GM21423 (cell line): ENCODE results near the gene CDK13.
"Not testable (repeated sequence)": the region's sequence is repeated elsewhere in the genome, so short reads cannot be mapped to it uniquely, and the experiment has no call there.

ENCODE experiments used
- ATAC-seq: cut with Tn5 transposase; IDR thresholded peaks from one replicate; pipeline ENCODE4 v1.9.1; 2021; ENCODE audit warnings: mild to moderate bottlenecking, moderate library complexity; ENCODE audit not compliant: unreplicated experiment

The CDK13 gene

DNA sequence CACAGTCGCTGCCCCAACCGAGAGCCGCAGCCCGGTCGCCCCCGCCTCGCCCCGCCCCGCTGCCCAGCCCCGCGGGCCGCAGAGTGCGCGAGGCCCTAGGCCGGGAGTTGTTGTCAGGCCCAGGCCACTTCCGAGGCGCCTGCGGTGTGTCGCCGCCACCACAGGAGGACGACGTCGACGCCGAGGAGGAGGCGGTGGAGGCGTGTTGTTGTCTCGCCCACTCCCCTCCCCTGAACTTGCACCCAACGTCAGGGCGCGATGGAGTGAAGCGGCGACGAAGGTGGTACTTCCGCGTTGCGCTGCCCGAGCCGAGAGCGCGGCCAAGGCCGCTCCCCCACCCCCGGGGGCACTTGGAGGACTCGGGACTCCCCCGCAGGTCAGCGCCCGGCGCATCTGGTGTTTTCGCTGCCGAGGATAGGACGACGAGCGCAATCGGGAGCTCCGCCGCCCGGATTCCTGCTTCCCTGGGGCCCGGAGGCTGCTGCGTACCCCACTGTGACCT lies at the start of gene CDK13:
CDK13 (plus strand) TSS at position 286 of the 502 bp plus-strand sequence. CDS start 386 bp downstream, outside the sequence.
- peak; percentile 40 for ATAC-seq

DNA sequence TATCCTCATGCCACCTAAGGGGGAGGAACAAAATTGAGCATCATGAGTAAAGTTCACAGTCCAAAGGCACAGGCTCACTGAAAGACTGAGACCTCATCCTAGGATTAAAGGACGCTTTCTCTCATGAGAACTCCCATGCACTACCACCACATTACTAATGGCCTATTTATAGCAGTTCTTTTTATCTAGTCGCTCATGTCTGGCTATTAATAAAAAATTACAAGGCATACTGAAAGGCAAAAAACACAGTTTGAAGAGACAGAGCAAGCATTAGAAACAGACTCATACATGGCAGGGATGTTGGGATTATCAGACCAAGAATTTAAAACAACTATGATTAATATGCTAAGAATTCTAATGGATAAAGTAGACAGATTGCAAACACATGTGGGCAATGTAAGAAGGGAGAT lies 46.0 kb upstream of the CDK13 start:
- ATAC-seq, result no peak

DNA sequence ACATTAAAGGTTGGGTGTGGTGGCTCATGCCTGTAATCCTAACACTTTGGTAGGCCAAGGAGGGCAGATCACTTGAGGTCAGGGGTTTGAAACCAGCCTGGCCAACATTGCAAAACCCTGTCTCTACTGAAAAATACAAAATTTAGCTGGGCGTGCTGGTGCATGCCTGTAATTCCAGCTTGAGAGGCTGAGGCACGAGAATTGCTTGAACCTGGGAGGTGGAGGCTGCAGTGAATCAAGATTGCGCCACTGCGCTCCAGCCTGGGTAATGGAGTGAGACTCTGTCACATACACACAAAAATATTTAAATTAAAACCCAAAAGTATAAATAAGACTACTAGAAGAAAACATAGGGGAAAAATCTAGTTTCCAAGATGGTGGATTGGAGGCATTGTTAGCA lies 41.9 kb upstream of the CDK13 start:
- no peak for ATAC-seq

DNA sequence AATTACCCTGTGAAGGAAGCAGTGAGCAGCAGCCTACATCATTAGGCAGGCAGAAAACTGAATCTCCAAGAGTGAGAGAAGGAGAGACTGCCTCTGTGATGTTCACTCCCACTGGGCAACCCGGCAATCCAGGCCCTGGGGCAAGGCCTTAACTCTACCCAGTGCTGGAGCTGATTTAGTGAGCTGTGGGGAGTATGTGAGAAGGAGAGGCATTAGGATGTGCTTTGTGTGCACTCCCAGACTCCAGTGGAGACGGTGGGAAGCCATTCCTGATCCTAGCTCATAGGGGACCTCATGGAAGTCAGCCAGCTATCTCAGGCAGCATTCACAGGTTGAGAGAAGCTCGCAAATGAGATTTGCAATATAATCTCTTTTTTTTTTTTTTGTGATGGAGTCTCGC lies 41.1 kb upstream of the CDK13 start:
- ATAC-seq, result no peak

DNA sequence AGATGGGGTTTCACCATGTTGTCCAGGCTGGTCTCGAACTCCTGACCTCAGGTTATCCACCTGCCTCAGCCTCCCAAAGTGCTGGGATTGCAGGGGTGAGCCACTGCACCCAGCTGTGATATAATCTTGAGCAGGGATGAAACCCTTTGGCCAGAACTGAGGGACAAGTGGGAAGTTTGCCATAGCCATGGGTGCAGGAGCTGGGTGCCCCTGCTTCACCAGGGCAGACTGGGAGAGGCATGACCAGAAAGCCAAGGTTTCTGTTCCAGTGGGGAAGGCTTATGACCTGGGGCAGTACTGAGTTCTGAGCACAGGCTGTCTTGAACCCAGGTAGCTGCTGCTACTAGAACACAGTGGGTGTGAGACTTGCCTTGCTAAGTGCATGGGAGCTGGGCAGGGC lies 40.5 kb upstream of the CDK13 start:
- no peak for ATAC-seq

DNA sequence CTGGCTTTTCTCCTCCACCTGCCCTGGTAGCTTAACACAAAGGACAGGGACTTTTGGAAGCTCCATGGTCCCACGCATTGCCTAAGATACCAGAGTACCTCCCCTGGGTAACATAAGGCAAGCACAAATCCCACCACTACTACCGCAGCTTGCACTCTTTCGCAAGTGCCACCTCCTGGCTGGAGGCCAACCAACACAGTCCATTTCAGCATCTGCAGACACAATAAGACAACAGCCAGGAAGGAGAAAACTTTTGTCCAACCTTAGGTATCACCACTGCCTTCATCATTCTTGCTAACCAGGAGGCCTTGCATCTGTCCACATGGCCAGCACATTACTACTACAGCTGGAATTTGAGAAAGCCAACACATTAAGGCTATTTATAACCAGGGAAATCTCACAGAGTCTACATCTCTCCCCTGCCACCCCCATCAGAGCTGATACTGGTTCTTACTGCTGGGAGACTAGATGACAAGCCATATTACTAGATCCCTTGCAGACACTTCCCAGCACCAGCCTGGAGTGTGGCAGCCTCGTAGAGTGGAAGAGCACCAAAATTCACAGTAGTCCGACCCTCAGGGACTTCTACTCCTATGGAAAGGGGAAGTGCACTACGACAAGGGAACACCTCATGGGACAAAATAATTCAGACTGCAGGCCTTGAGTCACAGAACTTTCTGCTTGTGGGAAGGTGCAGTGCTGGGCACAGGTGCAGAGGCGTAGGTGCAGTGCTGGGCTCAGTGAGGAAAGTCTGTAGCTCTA lies 39.8 kb upstream of the CDK13 start:
- ATAC-seq, result no peak

DNA sequence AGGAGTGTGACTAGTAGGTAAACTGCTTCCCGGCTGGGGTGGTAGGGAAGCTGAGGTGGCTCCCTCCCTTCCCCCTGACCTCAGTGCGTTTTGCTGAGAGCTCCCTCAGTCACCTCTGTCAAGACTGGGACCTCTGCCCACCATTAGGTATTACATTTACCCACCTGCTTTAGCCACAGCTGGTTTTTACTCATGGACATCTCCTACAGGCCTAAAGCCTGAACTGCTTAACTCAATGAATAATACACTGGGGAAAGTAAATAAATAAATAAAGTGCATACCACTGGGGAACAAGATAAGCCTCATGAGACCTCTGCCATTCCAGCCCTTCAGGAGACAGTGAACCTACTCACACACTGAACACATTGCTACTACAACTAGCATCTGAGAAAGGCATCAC lies 38.9 kb upstream of the CDK13 start:
- no peak for ATAC-seq

DNA sequence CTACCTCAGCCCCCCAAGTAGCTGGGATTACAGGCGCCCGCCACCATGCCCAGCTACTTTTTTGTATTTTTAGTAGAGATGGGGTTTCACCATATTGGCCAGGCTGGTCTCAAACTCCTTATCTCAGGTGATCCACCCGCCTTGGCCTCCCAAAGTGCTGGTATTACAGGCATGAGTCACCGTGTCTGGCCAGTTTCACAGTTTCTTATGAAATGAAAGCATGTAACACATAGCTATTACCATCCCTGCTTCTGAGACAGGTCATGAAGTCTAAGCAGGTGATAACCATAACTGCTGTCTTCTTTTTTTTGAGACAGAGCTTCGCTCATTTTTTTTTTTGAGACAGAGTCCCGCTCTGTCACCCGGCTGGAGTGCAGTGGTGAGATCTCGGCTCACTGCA lies 34.2 kb upstream of the CDK13 start:
- ATAC-seq, result not testable (repeated sequence)

DNA sequence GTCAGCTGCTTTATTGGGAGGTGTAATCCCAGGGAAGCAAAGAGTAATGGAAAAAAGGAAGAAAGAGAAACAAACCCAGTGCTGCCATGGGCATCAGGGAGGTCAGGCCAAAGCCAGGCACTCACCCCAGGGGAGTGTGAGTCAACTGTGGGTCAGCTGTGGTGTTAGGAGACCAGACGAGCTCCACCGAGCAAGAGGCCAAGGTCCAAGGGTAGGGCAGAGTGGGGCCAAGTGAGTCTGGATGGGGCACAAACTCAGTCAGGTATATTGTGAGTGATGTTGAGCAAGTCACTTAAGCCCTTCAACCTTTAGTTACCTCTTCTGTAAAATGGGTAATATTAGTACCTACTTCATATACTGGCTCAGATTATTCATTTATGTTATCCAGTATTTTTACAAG lies 30.4 kb upstream of the CDK13 start:
- ATAC-seq, result no peak

DNA sequence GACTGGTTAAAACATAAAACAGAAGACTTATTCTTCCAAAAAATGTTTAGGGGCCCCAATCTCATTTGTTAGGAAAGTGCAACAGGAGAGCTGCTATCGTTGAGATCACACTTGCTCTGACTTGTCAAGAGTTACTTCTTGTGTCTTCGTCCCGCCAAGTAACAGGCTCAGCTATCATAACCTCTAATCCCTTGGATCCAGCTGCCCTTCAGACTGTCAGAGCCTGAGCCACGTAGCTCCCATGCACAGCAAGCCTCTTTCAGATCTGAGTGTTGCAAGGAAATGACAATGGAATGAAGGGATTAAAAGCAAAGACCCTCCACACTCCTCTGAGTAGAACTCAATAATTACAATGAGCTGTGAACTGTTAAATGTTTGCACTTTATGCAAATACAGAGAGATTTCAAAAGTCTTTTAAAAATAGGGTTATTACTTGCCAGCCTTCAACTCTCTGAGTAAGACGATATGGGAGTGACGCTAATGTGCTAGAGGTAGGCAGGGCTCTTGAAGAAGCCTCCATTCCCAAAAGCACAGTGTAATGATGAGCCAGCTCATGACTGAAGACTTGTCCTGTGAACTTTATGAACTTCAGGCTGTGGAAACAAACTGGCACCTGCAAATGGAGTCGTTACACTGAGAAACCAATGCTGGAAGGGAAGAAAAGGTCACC lies 28.4 kb upstream of the CDK13 start:
- no peak for ATAC-seq

DNA sequence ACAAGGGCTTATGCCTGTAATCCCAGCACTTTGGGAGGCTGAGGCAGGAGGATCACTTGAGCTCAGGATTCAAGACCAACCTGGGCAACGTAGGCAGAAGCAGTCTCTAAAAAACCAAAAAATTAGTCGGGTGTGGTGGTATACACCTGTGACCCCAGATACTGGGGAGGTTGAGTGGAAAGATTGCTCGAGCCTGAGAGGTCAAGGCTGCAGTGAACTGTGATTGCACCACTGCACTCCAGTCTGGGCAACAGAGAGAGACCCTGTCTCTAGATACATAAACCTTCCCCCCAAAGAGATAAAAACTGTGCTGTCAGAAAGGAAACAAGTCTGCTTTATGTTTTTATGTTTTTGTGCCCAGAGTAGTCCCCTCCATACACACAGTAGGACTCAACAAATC lies 27.5 kb upstream of the CDK13 start:
- ATAC-seq, result no peak

DNA sequence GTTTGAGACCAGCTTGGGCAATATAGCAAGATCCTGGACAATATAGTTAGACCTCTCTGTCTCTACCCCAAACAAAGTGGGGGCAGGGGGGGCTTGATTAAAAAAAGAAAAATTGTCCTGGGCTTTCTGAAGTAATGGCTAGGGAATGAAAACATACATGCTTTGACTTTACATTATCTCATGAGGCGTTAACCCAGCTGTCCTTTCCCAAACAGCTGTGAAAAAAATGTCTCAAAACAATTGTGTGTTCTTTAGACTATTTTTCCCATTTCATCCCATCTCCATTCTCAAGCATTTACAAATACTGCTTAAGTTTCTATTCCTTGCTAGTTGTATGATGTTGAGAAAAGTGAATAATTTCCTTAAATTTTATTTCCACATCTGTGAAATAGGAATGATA lies 27.0 kb upstream of the CDK13 start:
- no peak for ATAC-seq

DNA sequence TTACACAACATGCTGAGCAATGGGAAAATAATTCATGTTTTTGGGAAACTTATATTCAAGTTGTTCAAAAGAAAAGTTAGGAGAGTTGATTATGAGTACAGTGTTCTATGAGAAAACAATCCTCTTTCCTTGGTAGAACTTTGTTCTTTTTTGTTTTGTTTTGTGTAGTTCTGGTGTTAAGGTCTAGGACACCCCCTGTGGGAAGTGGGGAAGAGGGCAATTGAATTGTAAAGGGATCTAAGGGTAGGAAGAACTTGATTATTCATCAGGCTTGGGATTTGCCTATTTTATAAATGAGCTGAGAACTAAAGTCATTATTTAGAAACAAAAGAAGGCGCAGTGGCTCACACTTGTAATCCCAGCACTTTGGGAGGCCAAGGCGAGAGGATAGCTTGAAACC lies 25.9 kb upstream of the CDK13 start:
- no peak for ATAC-seq

DNA sequence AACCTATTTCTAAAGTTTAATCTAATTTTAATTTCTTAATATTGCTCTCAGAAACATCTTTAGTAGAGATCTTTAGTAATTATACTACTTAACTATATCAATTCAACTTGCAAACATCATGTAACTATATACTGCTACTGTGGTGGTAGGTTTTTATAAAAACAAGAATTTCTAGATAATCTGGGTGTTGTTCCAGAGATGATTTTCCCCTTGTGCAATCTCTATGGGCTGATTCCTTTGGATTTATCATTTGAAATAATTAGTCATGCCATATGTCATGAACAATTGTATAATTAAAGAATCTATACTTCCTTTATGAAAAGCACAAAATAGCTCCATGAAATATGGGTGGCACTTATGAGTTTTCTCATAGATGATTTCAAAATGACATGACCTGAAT lies 23.9 kb upstream of the CDK13 start:
- ATAC-seq, result no peak

DNA sequence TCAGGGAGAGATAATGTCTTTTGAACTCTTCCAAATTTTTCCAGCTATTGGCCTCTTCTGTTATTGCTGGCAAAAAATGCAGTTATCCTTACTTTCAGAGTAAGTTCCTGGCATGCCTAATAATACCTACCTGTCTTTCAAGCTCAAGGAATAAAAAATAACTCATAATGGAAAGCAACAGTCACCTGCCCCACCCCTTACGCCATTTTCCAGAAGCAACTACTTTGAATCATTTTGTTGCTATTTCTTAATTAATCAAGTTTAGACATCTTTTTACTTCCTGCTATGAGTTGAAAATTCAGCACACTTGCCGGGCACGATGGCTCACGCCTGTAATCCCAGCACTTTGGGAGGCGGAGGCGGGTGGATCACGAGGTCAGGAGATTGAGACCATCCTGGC lies 23.0 kb upstream of the CDK13 start:
- ATAC-seq, result no peak

DNA sequence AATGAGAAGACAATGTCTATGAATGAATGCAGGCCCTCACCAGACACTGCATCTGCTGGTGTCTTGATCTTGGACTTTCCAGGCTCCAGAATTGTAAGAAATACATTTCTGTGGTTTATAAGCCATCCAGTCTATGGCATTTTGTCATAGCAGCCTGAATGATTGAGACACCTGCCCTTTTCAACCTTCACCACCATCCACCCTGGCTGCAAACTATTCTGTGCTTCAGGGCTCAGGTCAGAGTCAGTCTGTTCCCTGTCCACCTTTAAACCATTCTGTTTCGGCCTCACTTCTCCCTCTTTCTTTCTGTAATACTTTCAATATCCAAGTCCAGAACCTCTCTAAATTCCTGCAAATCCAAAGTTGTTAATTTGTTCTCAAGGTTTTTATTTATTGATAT lies 15.9 kb upstream of the CDK13 start:
- no peak for ATAC-seq

DNA sequence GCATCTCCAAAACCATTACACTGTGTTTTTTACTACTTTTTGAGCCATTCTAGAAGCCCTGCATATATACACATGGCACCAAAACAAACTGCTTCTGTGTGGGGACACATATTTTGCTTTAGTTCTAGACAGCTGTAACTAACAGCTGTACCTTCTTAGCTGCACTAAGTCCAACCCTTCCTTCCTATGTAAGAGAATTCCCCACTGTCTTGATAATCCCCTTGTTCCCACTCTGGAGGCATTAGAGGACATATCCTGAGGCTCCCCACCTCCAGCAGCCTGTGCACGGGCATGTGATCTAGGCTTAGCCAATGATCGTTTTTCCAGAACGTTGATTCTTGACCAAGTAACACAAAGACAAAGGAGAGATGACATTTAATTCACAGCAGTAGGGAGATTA lies 13.3 kb upstream of the CDK13 start:
- no peak for ATAC-seq

DNA sequence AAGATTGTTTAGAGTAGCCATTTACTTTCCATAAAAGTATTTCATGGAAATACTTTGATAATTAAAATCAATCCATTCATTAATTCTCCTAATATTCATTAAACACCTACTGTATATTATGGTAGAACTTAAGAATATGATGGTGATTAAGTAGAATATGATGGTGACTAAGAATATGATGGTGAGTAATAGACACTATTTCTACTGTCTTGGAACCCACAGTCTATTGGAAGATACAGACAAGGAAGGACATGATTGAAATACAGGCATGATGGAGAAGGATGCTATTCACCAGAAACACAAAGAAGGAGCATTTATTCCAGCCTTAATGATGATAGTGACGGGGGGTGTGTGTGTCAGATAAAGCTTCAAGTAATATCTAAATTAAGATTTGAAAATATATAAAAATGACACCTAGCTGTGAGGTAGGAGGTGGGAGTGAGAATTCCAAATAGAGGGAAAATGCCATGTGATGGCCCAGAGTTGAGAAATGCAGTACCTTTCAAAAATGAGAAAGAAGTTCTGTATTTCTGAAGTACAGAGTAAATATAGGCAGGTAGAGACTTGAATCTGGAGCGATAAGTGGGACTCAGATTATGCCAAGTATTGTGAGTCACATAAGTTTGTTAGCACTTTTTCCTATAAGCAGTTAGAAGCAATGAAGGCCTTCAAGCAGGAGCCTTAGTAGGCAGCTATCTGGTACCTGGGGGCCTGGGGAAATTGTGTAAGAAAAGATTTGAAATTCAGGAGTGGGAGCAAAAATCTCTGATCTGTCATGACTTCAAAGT lies 12.5 kb upstream of the CDK13 start:
- no peak for ATAC-seq

DNA sequence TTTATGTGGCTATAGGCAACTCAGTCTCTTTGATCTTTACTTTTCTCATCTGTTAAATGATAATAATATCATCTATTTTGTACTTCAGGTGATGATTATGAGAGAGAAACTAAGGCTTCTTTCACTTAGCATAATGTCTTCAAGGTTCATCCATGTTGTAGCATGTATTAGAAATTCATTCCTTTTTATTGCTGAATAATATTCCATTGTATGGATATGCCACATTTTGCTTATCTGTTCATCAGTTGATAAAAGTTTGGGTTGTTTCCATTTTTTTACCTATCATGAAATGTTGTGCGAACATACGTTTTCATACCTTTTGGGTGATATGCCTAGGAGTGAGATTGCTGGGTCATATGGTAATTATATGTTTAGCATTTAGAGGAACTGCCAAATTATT lies 7.2 kb upstream of the CDK13 start:
- ATAC-seq, result no peak

DNA sequence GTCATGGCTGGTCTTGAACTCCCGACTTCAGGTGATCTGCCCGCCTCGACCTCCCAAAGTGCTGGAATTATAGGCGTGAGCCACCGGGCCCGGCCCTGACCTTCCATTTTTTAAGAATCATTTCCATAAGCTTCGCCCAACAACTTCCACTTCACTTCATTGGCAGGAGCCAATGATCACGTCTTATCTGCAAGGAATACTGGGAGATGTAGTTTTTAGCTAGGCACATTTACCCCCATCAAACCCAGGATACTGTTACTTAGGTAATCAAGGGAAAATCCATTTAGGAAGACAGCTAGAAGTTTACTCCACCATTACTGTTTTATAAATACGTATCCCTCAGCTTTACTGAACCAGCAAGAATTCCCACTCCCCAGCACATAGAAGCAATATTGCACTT lies 3.4 kb upstream of the CDK13 start:
- no peak for ATAC-seq

DNA sequence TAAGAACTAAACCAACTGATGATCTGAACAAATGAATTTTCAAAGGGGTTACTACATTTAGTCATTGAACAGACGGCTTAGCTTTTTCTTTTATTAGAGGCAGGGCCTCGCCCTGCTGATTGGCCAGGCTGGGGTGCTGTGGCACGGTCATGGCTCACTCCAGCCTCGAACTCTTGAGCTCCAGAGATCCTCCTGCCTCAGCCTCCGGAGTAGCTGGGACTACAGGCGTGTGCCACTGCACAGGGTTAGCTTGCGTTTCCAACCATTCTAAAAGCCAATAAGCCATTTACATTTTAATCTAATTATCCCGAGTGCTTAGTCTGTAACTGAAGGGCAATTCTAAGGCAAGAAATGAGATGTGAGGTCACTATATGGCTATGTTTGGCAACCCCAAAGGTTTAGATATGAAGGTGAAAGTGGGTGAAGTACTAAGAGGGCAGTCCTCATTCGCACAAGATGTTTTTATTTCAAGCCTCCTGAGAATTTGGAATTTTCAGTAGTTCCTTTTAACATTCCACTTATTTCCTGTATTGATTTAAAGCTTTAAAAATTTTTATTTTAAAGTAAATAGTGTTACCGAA lies 1.6 kb upstream of the CDK13 start:
- ATAC-seq, result no peak
